Mesothelial cell of epicardium (in vitro differentiated cells): ENCODE data around the gene CYB5B. TPM values are rescaled to one million over a fixed set of nuclear protein-coding genes. Genes with fewer than 3 reads are reported as not detected.

Experiments
- DNase-seq, 2 experiments: peaks; one replicate each; pipeline ENCODE4 v3.0.0; 2021; ENCODE audit warnings: low spot score in 2 of 2; ENCODE audit not compliant: unreplicated experiment in 2 of 2
- H3K27ac Mint-ChIP-seq: 2 replicates; pipeline ENCODE4 v1.8.0; 2021; ENCODE audit warnings: mixed read lengths
- H3K27me3 Mint-ChIP-seq: 2 replicates; pipeline ENCODE4 v1.8.0; 2021; ENCODE audit warnings: low read depth, mixed read lengths
- H3K36me3 Mint-ChIP-seq: 2 replicates; pipeline ENCODE4 v1.8.0; 2021; ENCODE audit warnings: mixed read lengths
- H3K4me1 Mint-ChIP-seq: 2 replicates; pipeline ENCODE4 v1.8.0; 2021; ENCODE audit warnings: mixed read lengths
- H3K4me3 Mint-ChIP-seq: 2 replicates; pipeline ENCODE4 v1.8.0; 2021; ENCODE audit warnings: mild to moderate bottlenecking, moderate library complexity, mixed read lengths
- H3K9me3 Mint-ChIP-seq: 2 replicates; pipeline ENCODE4 v1.8.0; 2021; ENCODE audit warnings: mixed read lengths
- CTCF ChIP-seq: fragments of 200-600 bp; sonication (generic); IDR thresholded peaks from one replicate; pipeline ENCODE4 v1.5.0; 2021; ENCODE audit warnings: antibody characterized with exemption; ENCODE audit not compliant: unreplicated experiment
- total RNA-seq: library from RNA; stranded (reverse); gene quantifications from 3 replicates; pipeline ENCODE4 v1.2.1, GENCODE V29; 2021

CYB5B gene
- total RNA-seq, 1 donor from 2014 or later = 101 TPM

GRCh38 chr16:69497876-69498596 lies 73.6 kb downstream of the CYB5B start:
- TF ChIP-seq CTCF = no peak
- peaks cover 10% of the 10 kb centered on the region for H3K9me3 Mint-ChIP-seq
- H3K36me3 Mint-ChIP-seq = no peaks in the 10 kb centered on the region
- no peaks in the 10 kb centered on the region for H3K27me3 Mint-ChIP-seq
- no peak for DNase-seq
- no peak overlapping the region for H3K27ac Mint-ChIP-seq
- no peak overlapping the region for H3K4me3 Mint-ChIP-seq
- peaks cover 7% of the 10 kb centered on the region for H3K4me1 Mint-ChIP-seq

GRCh38 chr16:69498926-69499325 lies 74.5 kb downstream of the CYB5B start:
- Mint-ChIP-seq H3K36me3 (no peaks in the 10 kb centered on the region), H3K9me3 (peaks cover 2% of the 10 kb centered on the region), H3K27me3 (no peaks in the 10 kb centered on the region), H3K4me3 (no peak overlapping the region), H3K27ac (no peak overlapping the region), H3K4me1 (peaks cover 7% of the 10 kb centered on the region)
- DNase-seq = no peak
- TF ChIP-seq CTCF = no peak

GRCh38 chr16:69499541-69500230 lies 75.3 kb downstream of the CYB5B start:
- Mint-ChIP-seq H3K27me3 (no peaks in the 10 kb centered on the region), H3K9me3 (no peaks in the 10 kb centered on the region), H3K4me3 (no peak overlapping the region), H3K4me1 (peaks cover 7% of the 10 kb centered on the region), H3K36me3 (no peaks in the 10 kb centered on the region), H3K27ac (no peak overlapping the region)
- TF ChIP-seq CTCF = no peak
- no peak for DNase-seq

GRCh38 chr16:69500496-69500895 lies 76.1 kb downstream of the CYB5B start:
- H3K4me1 Mint-ChIP-seq = peaks cover 7% of the 10 kb centered on the region
- no peak overlapping the region for H3K27ac Mint-ChIP-seq
- no peak for DNase-seq
- TF ChIP-seq CTCF = no peak
- no peak overlapping the region for H3K4me3 Mint-ChIP-seq
- H3K27me3 Mint-ChIP-seq = no peaks in the 10 kb centered on the region
- H3K36me3 Mint-ChIP-seq = no peaks in the 10 kb centered on the region
- no peaks in the 10 kb centered on the region for H3K9me3 Mint-ChIP-seq

- H3K9me3 Mint-ChIP-seq = no peaks in the 10 kb centered on the region
- no peak overlapping the region for H3K4me3 Mint-ChIP-seq
- no peak for DNase-seq
- peaks cover 7% of the 10 kb centered on the region for H3K4me1 Mint-ChIP-seq
- H3K27ac Mint-ChIP-seq = no peak overlapping the region
- H3K27me3 Mint-ChIP-seq = no peaks in the 10 kb centered on the region
- no peaks in the 10 kb centered on the region for H3K36me3 Mint-ChIP-seq
- TF ChIP-seq CTCF = no peak
Observed at GRCh38 chr16:69501956-69502745, 77.7 kb downstream of the CYB5B start.
